HG03442 (cell line): ENCODE results near the gene CPT2.
"Not testable (repeated sequence)": the region's sequence is repeated elsewhere in the genome, so short reads cannot be mapped to it uniquely, and the experiment has no call there.

Experiments
- ATAC-seq: cut with Tn5 transposase; IDR thresholded peaks from one replicate; pipeline ENCODE4 v1.9.1; 2021; ENCODE audit warnings: mild to moderate bottlenecking, moderate library complexity; ENCODE audit not compliant: unreplicated experiment

Gene CPT2

DNA sequence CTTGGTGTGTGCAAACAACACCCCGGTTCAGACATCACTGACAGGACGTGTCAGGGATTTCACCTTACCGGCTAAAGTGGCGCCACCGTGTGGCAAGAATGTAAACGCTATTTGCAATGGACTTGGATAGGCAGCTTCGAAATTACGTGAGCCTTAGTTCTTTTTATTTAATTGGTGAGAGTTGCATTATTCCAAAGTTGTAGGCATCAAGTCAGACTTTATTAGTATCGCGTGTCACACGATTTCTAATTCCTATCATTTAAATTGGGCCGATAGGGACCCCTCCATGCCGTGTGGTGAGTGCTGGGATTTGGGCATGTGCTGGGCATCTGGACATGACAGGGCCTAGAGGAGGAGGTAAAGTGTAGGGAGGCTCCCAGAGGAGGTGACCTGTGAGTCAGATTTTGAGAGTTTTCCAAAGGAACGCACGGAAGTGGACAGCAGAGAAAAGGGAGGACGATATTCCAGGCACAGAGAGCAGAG is 14.5 kb upstream of the CPT2 start:
- no peak for ATAC-seq

DNA sequence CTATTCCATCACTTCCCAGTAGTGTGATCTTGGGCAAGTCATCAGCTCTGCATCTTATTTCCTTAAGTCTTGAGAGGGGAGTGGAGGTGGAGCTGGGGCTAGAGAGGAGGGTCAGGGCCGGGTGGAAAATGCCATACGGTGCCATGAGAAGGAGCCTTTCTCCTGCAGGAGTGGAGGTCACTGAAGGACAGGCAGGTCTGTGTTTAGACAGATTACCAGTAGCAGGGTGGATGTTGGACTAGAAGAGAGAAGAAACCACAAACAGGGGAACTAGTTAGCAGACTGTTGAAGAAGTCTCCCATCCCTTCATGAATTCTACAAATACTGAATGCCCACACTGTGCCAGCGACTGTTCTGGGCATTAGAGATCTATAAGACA is 13.9 kb upstream of the CPT2 start:
- ATAC-seq = no peak

DNA sequence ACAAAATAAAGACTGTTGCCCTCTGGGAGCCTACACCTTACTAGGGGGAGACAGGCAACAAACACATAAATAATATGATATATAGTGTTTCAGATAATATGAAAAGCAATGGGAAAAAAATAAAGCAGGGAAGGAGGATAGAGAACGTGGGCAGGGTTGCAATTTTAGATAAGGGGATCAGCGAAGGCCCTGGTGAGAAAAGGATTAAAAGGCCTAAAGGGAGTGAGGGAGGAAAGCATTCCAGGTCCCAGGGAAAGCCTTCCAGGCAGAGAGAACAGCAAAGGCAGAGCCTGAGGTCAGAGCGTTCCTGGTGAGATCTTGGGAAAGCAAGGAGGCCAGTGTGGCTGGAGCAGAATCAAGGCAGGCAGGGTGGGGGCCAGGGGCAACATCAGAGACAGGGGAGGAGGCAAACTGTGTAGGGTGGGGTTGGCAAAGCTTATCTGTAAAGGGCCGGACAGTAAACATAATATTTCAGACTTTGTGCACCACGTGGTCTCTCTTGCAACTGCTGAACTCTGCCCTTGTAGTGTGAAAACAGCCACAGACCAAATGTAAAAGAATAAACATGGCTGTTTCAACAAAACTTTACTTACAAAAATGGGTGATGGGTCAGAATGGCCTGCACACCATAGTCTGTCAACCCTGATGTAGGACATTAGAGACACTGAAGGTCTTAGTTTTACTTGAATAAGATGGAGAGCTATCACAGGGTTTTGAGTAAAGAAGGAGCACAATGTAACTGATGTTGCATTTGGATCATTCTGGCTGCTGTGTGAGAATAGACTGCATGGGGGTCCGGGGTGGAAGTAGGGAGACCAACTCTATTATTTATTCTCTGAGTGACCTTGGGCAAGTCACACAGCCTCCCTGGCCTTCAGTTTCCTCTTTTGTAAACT is 13.3 kb upstream of the CPT2 start:
- no peak for ATAC-seq

DNA sequence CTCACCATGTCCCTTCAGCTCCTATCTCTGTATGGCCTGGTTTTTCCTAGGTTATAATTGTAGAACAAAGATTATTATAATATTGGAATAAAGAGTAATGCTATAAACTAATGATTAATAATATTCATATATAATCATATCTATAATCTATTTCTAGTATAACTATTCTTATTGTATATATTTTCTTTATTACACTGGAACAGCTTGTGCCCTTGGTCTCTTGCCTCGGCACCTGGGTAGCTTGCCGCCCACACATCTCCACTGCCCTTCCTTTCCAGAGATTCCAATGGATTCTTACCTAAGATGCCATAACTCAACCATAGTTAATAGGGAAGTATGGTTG is 10.7 kb upstream of the CPT2 start:
- ATAC-seq = not testable (repeated sequence)

DNA sequence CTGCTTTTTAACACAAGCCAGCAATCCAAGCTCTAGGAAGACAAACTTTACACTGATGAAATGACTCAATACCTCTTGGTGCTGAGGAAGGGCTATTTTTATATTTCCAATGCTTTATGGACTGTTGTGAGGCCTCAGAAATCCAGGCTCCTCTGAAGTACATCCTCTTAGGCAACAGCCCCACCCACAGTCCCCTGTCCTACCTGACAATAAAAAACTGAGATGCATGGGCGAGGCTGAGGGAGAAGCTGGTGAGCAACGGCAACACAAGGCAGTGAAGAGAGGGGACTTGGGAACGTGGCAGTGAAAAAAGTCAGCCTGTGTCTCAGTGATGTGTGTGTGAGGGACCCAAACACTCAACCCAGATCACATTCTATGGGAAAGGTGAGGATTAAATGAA is 10.1 kb upstream of the CPT2 start:
- ATAC-seq = no peak

DNA sequence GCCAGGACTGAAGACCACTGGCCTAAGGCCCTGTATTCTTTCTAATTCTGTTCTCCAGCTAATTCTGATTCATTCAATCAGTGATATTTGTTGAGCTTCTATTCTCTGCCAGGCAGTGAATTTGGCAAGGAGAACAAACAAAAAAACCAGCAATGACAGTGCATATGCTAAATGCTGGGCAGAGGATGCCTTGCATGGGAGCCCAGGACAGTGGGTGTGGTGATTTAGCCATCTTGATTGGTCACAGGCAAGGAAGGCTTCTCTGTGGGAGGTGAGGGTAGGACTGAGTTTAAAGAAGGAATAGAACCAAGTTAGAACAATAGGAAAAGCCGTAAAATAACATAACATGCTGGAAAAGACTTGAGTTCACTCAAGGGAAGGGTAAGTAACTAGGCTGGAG is 9.2 kb upstream of the CPT2 start:
- no peak for ATAC-seq

DNA sequence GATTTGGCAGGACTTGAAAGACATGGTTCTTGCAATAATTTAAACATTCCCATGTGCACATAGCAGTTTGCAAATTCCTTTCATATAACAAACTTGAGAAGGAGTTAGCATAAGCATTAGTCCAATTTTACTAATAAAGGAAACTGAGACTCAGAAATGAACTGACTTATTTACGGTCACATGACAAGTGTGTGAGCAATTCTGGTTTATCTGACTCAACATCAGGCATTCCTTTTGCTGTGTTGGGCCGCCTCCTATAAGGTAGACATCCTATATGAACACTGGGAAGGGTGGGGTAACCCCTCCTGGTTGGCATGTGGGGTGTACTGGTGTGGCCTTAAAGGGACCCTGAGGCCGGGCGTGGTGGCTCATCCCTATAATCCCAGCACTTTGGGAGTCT is 8.5 kb upstream of the CPT2 start:
- ATAC-seq = no peak

DNA sequence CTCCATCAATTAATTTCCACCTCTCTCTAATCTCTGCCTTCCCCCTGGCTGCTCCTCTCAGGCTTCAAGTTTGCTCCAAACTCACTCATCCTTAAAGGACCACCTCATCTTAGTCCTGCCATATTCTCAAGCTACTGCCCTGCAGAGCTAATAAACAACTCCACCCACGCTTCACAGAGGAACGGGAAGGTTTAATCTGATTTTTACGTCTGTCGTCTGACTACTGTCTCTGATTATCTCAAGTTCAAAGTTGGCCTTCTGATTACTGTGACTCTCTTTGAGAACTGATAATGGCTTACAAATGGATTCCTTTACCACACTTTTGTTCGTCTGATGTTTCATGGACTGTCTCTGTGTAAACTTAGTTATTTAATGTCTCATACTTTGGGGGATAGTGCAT is 7.6 kb upstream of the CPT2 start:
- no peak for ATAC-seq

DNA sequence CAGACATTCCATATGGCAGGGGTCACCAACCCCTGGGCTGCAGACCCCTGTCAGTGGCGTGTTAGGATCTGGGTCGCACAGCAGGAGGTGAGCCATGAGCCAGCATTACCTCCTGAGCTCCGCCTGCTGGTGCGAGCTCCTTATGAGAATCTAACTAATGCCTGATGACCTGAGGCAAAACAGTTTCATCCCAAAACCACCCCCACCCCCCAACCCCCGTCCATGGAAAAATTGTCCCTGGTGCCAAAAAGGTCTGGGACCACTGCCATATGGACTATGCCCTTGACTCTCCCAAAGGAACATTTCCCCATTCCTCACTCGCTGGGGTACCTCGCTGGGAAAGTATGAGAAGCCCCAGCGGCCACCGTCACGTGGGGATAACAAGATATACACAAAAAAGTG is 6.4 kb upstream of the CPT2 start:
- no peak for ATAC-seq

DNA sequence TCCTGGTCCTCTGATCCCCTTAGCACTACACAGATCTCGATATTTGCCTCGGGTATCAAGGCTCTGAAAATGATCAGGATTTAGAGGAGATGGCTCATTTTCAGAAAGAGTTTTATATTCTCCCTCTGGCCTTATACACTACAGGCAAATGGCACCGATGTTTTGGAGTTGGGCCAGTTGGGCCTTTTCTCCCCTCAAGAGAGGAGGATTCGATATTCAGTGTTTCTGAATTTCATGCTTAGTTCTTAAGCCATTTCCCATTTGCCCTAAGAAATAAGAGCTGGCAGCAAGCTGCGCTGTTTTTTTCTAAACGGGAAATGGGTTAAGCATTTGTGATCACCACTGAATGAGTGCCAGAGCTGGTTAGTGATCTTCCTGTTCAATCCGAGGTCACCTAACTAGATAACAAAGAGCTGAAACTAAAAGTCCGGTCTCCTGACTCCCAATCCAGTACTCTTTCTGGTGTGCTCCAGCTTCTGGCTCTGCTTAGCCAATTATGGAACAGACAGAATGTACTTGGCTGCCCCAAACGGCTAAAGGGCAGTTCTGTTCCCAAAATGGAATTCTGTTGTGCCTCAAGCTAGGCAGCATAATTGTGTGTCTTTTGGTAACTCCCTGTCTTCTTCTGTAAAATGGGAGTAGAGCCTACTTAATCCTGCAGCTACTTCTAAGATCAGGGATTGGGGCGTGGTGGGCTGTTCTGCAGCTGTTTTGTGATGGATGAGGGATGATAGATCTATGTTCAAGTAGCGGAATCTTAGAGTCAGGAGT is 1.2 kb upstream of the CPT2 start:
- no peak for ATAC-seq

DNA sequence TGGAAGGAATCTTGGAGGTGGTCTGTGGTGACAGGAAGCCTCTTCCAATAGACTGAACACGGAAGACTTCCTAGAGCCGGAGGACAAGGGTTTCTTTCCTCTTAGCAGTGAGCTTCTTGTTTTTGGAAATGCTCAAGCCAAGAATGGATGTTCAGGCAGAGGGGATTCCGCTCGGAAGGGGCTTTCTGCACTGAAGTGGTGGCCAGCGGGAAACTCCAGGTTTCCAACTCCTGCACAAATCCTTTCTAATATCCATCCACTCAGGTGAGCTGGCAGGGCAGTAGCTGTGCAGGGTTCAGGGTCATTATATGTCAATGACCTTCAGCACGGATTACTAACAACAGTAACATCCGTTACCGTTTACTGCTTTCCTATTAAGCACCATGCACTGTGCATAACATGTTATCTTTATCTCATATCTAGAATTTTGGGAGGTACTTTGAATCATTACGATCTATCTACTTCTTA is 573 bp upstream of the CPT2 start:
- peak; percentile 6 for ATAC-seq

DNA sequence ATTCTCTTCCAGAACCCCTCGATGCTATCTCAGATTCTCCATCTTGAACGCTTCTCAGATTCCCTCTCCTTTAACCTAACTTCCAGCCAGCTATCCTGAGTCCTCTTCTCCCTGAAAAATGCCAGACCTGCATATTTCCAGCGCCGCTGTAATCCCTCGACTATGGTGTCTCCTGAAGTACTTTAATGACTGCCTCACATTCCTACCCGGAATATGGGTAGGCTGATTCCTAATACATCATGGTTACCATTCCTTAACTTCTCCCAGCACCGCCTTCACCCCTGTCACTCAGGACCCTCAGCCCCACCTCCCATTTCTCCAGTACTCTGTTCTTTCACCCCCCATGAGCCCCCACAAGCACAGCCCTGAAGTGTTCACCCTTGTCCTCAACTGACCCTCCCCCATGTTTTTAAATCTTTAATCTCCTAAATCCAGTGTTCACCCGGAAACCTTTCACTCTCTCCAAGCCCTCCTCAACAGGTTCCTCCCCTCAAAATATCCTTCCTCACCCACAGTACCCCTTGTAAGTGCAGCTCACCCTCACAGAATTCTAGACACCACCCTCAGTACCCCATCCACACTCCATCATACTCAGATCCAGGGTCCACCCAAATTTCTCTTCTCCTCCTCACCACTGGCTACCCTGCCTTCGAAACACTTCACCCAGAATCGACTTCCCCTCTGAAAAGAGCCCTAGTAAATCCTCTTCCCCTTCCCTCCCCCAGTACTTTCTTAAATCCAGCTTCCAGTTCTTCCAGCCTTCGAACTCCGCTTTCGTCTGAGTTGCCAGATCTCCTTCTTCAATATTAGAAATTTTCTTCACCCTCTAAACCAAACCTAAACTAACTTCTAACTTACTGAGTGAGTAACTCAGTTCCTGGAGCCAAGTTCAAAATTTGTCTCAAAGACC is 922 bp downstream of the CPT2 start:
- ATAC-seq = no peak

DNA sequence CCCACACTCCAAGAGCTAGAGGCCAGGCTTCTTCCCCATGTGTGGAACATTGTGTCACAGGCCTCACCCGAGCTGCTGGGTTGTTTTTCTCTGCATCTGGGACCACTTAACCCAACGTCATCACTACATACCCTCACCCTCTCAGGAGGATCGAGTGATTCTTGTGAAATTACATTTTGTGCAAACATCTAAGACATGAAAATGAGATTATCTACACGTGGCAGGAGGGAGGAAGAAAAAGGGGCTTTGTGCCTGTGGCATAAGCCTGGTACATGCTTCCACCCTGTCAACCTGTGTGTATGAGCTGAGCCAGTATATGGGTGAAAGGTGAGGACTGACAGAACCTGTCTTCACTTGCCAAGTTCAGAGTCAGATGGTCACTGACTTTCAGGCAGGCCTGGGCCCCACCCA is 1.6 kb downstream of the CPT2 start:
- no peak for ATAC-seq

DNA sequence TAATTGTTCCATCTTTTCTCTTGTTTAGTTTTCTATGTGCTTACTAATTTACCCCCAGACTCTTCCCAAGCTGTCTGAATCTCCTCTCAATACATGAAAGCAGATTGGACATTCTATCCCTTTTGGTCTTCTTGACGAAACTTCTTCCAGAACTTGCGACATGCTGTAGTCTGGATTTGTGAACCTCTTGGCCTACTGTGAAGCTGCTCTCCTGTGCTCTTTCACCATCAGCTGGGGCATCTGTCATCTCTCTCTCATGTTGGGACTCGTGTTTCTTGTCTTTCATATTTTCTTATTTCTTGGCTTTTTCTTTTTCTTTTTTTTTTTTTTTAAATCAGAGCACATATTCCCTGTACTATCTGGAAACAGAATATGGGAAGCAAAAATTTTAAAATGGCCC is 6.8 kb downstream of the CPT2 start:
- no peak for ATAC-seq

DNA sequence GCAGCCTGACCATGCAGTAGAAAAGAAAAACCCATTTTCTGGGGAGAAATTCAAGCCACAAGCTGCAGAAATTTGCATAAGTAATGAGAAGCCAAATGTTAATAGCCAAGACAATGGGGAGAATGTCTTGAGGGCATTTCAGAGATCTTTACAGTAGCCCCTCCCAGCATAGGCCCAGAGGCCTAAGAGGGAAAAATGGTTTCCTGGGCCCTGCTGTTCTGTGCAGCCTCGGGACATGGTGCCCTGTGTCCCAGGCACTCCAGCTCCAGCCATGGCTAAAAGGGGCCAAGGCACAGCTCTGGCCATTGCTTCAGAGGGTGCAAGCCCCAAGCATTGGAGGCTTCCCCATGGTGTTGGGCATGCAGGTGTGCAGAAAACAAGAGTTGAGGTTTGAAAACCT is 8.9 kb downstream of the CPT2 start:
- ATAC-seq = not testable (repeated sequence)

DNA sequence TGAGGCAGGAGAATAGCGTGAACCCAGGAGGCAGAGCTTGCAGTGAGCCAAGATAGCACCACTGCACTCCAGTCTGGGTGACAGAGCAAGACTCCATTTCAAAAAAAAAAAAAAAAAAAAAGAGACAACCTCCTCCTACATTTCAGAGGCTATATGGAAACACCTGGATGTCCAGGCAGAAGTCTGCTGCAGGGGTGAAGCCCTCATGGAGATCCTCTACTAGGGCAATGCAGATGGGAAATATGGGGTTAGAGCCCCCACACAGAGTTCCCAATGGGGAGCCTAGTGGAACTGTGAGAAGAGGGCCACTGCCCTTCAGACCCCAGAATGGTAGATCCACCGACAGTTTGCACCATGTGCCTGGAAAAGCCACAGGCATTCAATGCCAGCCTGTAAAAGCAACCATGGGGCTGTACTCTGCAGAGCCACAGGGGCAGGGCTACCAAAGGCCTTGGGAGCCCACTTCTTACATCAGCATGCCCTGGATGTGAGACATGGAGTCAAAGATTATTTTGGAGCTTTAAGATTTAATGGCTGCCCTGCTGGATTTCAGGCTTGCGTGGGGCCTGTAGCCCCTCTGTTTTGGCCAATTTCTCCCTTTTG is 9.6 kb downstream of the CPT2 start:
- not testable (repeated sequence) for ATAC-seq

DNA sequence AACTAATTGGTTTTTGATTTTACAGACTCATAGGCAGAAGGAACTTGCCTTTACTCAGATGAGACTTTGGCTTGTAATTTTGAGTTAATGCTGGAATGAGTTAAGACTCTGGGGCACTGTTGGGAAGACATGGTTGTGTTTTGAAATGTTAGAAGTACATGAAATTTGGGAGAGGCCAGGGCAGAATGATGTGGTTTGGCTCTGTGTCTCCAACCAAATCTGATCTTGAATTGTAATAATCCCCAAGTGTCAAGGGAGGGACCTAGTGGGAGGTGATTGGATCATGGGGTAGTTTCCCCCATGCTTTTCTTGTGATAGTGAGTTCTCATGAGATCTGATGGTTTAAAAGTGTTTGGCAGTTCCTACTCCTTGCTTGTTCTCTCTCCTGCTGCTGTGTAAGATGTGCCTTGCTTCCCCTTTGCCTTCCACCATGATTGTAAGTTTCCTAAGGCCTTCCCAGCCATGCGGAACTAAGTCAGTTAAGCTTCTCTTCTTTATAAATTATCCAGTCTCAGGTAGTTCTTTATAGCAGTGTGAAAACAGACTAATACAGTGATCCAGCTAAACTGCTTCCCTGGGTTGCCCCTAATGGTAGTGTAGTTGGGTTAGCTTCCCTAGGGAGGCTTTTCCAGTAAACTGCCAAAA is 10.2 kb downstream of the CPT2 start:
- ATAC-seq = no peak

DNA sequence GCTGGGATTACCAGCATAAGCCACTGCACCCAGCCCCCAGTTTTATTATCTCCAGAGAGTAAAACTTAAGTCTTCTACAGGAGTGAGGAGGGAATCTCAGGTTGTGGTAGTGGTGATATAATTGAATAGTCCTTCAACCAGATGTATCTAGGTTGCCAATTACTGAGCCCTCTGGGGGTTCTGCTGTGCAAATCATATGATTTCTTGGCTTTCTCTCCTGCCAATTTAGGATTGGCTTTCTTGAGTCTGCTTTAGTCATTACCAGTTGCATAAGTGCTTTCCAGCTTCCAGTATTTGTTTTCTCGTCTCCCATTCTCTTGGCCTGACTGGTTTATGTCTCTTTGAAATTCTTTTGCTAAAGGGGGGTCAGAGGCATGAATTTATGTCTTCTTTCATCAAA is 11.1 kb downstream of the CPT2 start:
- ATAC-seq = no peak

DNA sequence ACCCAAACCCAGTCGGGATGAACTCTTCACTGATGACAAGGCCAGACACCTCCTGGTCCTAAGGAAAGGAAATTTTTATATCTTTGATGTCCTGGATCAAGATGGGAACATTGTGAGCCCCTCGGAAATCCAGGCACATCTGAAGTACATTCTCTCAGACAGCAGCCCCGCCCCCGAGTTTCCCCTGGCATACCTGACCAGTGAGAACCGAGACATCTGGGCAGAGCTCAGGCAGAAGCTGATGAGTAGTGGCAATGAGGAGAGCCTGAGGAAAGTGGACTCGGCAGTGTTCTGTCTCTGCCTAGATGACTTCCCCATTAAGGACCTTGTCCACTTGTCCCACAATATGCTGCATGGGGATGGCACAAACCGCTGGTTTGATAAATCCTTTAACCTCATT is 13.7 kb downstream of the CPT2 start:
- no peak for ATAC-seq

DNA sequence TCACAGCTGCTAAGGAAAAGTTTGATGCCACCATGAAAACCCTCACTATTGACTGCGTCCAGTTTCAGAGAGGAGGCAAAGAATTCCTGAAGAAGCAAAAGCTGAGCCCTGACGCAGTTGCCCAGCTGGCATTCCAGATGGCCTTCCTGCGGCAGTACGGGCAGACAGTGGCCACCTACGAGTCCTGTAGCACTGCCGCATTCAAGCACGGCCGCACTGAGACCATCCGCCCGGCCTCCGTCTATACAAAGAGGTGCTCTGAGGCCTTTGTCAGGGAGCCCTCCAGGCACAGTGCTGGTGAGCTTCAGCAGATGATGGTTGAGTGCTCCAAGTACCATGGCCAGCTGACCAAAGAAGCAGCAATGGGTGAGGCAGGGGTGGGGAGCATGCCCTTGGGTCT is 14.3 kb downstream of the CPT2 start:
- ATAC-seq = no peak
